ENCODE data around the gene CCDC158. TPM values are rescaled to one million over a fixed set of nuclear protein-coding genes. Genes with fewer than 3 reads are reported as not detected.

The CCDC158 gene
- total RNA-seq, 1 donor from 2014 or later: 1.1 TPM

DNA sequence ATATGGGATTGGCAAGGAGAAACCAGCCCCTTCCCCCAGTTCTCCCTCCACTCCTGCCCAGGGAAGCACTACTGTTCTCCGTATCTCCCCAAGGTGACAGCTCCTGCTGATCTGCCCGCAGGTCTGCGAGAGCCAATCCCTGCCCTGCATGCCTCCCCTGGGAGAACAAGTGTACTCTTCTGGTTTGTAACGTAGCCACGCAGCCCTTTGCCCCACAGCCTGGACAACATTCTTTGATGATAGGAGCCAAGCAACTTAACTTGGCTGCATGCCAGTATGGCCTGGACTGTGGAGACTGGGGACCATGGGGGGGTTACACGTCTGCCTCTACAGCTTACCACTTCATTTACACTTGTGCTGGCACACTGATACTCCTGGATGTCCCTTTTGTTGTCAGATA lies 112.4 kb downstream of the CCDC158 start:
- H3K4me1 ChIP-seq: peaks cover 0 to 15% of the 10 kb centered on the region in 2 donors
- intact Hi-C loops (cut with DNase I): loop anchor here (5.0 kb wide), 1 partner anchor 199 kb away; no protein-coding TSS in a partner anchor
- no peaks in the 10 kb centered on the region for H3K9me3 ChIP-seq
- H3K27ac ChIP-seq: peak overlapping the region in 1 of 2 donors; percentile 50
- H3K36me3 ChIP-seq: peaks cover 5 to 11% of the 10 kb centered on the region in 2 donors
- DNase-seq (ENCODE audit: low spot score in 2 of 2): no peak
- H3K27me3 ChIP-seq: no peaks in the 10 kb centered on the region
- TF ChIP-seq, protein P1, sequence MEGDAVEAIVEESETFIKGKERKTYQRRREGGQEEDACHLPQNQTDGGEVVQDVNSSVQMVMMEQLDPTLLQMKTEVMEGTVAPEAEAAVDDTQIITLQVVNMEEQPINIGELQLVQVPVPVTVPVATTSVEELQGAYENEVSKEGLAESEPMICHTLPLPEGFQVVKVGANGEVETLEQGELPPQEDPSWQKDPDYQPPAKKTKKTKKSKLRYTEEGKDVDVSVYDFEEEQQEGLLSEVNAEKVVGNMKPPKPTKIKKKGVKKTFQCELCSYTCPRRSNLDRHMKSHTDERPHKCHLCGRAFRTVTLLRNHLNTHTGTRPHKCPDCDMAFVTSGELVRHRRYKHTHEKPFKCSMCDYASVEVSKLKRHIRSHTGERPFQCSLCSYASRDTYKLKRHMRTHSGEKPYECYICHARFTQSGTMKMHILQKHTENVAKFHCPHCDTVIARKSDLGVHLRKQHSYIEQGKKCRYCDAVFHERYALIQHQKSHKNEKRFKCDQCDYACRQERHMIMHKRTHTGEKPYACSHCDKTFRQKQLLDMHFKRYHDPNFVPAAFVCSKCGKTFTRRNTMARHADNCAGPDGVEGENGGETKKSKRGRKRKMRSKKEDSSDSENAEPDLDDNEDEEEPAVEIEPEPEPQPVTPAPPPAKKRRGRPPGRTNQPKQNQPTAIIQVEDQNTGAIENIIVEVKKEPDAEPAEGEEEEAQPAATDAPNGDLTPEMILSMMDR (IDR thresholded peaks at IDR 0.05): no peak
- no peak overlapping the region for H3K4me3 ChIP-seq

DNA sequence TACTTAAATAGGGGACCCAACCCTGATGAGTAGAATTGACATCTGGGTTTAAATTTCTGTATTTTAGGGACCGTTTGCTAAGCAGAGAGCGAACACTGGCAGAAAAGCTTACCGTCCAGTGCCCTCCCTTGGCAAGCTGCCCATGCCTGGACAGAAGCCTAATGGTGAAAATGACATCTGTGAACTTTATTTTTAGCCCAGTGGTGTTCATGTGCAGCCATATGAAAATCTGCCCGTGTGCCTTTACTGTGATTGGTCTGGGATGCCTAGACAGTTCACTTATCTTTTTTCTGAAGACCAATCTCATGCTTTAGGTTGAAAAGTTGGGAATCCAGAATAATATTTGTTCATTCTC lies 113.3 kb downstream of the CCDC158 start:
- intact Hi-C loops (cut with DNase I): loop anchor here (2.0 to 5.0 kb wide), 5 partner anchors 57 to 200 kb away; partner anchors contain the start of genes CCDC158, FAM47E and SCARB2

DNA sequence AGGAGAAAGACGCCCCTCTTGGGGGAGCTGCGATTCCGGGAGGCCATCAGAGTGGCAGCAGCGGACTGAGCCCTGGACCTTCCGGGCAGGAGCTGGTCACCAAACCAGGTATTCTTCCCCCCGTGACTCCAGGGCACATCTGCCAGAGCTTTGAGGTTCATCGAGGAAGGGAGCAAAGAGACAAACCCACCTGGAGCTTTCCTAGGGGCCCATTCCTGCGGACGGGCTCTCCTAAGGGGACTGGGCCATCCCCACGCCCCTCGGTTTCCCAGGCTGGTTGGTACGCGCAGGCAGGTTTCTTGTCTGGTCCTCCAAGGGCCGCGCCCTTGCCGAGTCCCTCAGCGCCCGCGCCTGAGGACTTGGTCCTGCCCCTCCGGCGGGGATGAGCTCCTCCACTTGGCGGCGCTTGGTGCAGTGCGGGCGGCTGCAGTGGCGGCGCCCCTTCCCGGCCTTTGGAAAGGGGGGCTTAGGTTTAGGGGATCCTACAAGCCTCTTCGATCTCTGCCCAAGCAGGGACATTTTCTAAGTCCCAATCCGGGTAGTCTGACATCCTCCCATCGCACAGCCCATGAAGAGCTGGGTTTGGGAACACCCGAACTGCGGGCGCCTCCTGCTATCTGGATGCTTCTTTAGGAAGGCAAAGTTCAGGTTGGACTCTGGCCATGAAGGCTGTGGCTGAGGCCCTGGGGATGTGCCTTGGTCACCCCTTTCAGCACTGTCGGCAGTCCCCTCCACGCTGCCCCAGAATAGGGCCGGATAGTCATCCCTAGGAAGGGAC lies 113.9 kb downstream of the CCDC158 start:
- Histone ChIP-seq H3K4me1 (peaks cover 0 to 15% of the 10 kb centered on the region in 2 donors), H3K27me3 (no peaks in the 10 kb centered on the region), H3K9me3 (no peaks in the 10 kb centered on the region), H3K4me3 (peak overlapping the region; percentile 68 to 72), H3K36me3 (peaks cover 5 to 11% of the 10 kb centered on the region in 2 donors), H3K27ac (peak overlapping the region; percentile 79 to 87)
- intact Hi-C loops (cut with DNase I): loop anchor here (2.0 to 5.0 kb wide), 5 partner anchors 56 to 200 kb away; partner anchors contain the start of genes CCDC158, FAM47E and SCARB2
- DNase-seq (ENCODE audit: low spot score in 2 of 2): peak in 1 of 2 donors; percentile 79
- TF ChIP-seq, protein P1 (IDR thresholded peaks at IDR 0.05): peak in 2 of 3 experiments; percentile 35 to 52

More for the DNA sequence above, 113.3 kb downstream of the CCDC158 start:
- Histone ChIP-seq H3K4me3 (peak overlapping the region; percentile 68 to 72), H3K36me3 (peaks cover 5 to 11% of the 10 kb centered on the region in 2 donors), H3K9me3 (no peaks in the 10 kb centered on the region), H3K27me3 (no peaks in the 10 kb centered on the region), H3K27ac (peak overlapping the region; percentile 79 to 87), H3K4me1 (peaks cover 0 to 15% of the 10 kb centered on the region in 2 donors)
- no peak for DNase-seq (ENCODE audit: low spot score in 2 of 2)
- TF ChIP-seq, protein P1 (IDR thresholded peaks at IDR 0.05): no peak

DNA sequence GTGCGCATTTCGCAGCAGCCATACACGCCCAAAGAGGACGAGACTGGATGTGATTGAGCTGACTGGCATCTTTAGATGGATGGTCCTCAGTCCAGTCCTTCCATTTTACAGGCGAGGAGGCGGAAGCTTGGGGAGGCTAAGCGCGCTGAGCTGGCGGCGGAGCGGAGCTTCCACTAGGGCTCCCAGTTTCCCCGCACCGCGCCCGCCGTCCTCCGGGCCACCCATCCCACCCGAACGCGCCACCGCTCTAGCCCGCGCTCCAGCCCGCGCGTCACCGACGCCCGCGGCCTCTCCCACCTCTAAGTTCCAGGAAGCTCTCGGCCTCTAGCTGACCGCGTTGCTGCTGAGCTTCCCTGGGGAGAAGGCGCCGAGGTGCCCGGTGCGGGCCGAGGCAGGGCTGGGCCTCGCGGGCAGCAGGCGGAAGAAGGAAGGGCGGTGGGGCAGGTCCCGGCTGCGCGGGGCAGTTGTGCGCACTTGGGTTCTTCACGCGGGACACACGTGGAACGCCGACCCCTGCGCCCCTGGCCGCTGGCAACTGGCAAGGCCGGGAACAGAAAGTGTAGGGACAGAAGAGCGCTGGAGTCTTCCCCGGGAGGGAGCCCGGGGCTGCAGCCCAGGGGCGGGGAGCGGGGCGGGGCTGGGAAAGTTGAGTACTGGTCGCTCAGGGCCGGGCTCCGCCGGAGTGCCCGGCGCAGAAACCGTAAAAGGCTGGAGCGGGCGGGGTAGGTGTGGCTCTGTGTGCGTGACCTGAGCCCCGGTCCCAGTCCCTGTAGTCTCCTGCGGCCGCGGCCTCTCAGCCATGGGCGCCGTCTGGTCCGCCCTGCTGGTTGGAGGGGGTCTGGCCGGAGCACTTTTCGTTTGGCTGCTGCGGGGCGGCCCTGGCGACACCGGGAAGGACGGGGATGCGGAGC lies 114.7 kb downstream of the CCDC158 start, which contains the start of gene STBD1:
Gene STBD1 (plus strand): TSS at position 763 of the 911 bp plus-strand sequence. CDS start 37 bp downstream, at position 800.
- TF ChIP-seq, protein P1 (IDR thresholded peaks at IDR 0.05): peak in 2 of 3 experiments; percentile 1 to 7
- Histone ChIP-seq H3K27me3 (no peaks in the 10 kb centered on the region), H3K36me3 (peaks cover 5 to 11% of the 10 kb centered on the region in 2 donors), H3K27ac (peak within 1 kb of the TSS; percentile 79 to 87), H3K9me3 (no peaks in the 10 kb centered on the region), H3K4me1 (peaks cover 0 to 15% of the 10 kb centered on the region in 2 donors), H3K4me3 (peak within 1 kb of the TSS; percentile 68 to 72)
- intact Hi-C loops (cut with DNase I): loop anchor here (2.0 to 5.0 kb wide), 5 partner anchors 55 to 201 kb away; partner anchors contain the start of genes CCDC158, FAM47E and SCARB2
- peak; percentile 44 to 85 for DNase-seq (ENCODE audit: low spot score in 2 of 2)
